Neural crest cell (in vitro differentiated cells): ENCODE results near the gene FOXC2. TPM values are rescaled to one million over a fixed set of nuclear protein-coding genes. Genes with fewer than 3 reads are reported as not detected.

Experiments used
- DNase-seq: peaks from one replicate; pipeline ENCODE4 v3.0.0; 2021; ENCODE audit warnings: low read depth, mixed read lengths, low spot score
- H3K27ac Mint-ChIP-seq: one replicate; pipeline ENCODE4 v1.8.0; 2021; ENCODE audit warnings: mild to moderate bottlenecking, mixed read lengths; ENCODE audit not compliant: unreplicated experiment
- H3K27me3 Mint-ChIP-seq: 2 replicates; pipeline ENCODE4 v1.8.0; 2021; ENCODE audit warnings: low read depth, mild to moderate bottlenecking, mixed read lengths
- H3K36me3 Mint-ChIP-seq: 2 replicates; pipeline ENCODE4 v1.8.0; 2021; ENCODE audit warnings: low read depth, mild to moderate bottlenecking, mixed read lengths
- H3K4me1 Mint-ChIP-seq: 2 replicates; pipeline ENCODE4 v1.8.0; 2021; ENCODE audit warnings: mixed read lengths
- H3K4me3 Mint-ChIP-seq: one replicate; pipeline ENCODE4 v1.8.0; 2021; ENCODE audit warnings: mild to moderate bottlenecking, mixed read lengths
- H3K9me3 Mint-ChIP-seq: 2 replicates; pipeline ENCODE4 v1.8.0; 2021; ENCODE audit warnings: mixed read lengths
- total RNA-seq: library from RNA; stranded (reverse); gene quantifications from 2 replicates; pipeline ENCODE4 v1.2.1, GENCODE V29; 2021
- TF ChIP-seq, protein P1 (sequence below): fragments of 200-600 bp; sonication (generic); conservative IDR thresholded peaks from 2 replicates; pipeline ENCODE4 v1.5.0; 2021; ENCODE audit warnings: antibody characterized with exemption, mild to moderate bottlenecking

The FOXC2 gene
- total RNA-seq, 1 donor from 2014 or later, result not detected

DNA sequence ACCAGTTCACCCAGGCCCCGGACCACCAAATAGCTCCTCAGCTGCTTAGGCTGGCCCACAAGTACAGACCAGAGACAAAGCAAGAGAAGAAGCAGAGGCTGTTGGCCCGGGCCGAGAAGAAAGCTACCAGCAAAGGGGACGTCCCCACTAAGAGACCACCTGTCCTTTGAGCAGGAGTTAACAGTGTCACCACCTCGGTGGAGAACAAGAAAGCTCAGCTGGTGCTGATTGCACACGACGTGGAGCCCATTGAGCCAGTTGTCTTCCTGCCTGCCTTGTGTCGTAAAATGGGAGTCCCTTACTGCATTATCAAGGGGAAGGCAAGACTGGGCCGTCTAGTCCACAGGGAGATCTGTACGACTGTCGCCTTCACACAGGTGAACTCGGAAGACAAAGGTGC lies 40.9 kb upstream of the FOXC2 start:
- no peak overlapping the region for H3K27ac Mint-ChIP-seq
- H3K4me1 Mint-ChIP-seq, result no peaks in the 10 kb centered on the region
- peaks cover 37% of the 10 kb centered on the region for H3K27me3 Mint-ChIP-seq
- DNase-seq, result no peak
- H3K9me3 Mint-ChIP-seq, result no peaks in the 10 kb centered on the region
- no peak overlapping the region for H3K4me3 Mint-ChIP-seq
- no peaks in the 10 kb centered on the region for H3K36me3 Mint-ChIP-seq
- TF ChIP-seq, protein P1, sequence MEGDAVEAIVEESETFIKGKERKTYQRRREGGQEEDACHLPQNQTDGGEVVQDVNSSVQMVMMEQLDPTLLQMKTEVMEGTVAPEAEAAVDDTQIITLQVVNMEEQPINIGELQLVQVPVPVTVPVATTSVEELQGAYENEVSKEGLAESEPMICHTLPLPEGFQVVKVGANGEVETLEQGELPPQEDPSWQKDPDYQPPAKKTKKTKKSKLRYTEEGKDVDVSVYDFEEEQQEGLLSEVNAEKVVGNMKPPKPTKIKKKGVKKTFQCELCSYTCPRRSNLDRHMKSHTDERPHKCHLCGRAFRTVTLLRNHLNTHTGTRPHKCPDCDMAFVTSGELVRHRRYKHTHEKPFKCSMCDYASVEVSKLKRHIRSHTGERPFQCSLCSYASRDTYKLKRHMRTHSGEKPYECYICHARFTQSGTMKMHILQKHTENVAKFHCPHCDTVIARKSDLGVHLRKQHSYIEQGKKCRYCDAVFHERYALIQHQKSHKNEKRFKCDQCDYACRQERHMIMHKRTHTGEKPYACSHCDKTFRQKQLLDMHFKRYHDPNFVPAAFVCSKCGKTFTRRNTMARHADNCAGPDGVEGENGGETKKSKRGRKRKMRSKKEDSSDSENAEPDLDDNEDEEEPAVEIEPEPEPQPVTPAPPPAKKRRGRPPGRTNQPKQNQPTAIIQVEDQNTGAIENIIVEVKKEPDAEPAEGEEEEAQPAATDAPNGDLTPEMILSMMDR, result no peak

DNA sequence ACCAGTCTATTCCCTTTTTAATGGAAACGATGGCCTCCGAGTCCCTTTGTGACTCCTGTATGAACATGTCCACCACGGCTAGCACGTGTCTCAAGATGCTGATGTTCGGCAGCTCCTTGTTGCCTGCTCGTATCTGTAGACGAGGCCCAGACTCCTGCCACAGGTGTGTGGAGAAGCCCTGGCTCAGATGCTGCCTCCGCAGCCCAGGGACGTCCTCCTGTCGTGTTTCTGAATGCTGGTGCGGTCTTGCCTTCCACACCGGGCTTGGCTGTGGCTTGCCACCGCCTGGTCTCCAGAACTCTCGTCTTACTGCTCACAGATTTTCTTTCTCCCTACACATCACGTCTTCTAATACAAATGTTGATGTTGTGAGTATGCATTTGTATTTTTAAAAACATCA lies 39.3 kb upstream of the FOXC2 start:
- Mint-ChIP-seq H3K4me3 (no peak overlapping the region), H3K4me1 (no peaks in the 10 kb centered on the region), H3K27ac (no peak overlapping the region), H3K9me3 (no peaks in the 10 kb centered on the region), H3K36me3 (no peaks in the 10 kb centered on the region), H3K27me3 (peaks cover 23% of the 10 kb centered on the region)
- TF ChIP-seq, protein P1, result no peak
- DNase-seq, result no peak

DNA sequence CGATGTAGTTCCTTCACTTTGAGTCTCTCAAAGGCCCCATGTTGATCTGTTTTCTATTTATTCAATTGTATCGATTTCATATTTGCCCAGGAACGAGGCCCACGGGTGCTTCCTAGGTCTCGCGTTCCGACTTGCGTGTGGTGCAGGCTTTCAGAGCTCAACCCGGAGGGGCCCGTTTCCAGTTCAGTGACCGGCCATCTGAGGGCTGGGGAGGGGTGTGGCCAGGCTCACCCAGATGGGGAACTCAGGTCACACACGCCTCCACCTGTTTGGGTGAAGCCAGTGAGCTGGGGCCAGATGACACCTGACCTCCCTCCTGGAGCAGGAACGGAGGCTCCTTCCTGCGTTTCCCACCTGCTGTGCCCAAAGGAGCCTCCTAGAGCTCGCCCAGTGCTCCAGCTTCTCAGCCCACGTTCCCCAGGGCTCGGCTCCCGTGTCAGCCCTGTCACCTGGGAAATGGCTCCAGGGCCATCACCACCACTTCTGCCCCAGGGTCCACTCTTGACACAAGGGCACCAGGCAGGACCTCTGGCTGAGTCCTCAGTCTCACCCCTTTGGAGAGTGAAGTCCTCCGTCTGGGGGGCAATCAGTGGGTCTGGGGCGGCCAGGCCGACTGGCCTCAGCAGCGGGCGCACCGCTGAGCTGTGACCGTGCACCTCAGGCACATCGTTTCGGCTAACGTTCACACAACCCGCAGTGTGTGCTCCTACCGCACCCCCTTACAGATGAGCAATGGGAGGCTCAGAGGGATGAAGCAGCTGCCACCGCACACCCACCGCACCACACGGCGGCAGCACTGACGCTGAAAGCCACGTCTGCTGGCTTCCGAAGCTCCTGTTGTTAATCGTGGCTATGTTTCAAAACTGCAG lies 38.3 kb upstream of the FOXC2 start:
- DNase-seq, result no peak
- Mint-ChIP-seq H3K27me3 (peaks cover 16% of the 10 kb centered on the region), H3K4me3 (no peak overlapping the region), H3K9me3 (no peaks in the 10 kb centered on the region), H3K36me3 (no peaks in the 10 kb centered on the region), H3K27ac (no peak overlapping the region), H3K4me1 (no peaks in the 10 kb centered on the region)
- TF ChIP-seq, protein P1, result no peak

DNA sequence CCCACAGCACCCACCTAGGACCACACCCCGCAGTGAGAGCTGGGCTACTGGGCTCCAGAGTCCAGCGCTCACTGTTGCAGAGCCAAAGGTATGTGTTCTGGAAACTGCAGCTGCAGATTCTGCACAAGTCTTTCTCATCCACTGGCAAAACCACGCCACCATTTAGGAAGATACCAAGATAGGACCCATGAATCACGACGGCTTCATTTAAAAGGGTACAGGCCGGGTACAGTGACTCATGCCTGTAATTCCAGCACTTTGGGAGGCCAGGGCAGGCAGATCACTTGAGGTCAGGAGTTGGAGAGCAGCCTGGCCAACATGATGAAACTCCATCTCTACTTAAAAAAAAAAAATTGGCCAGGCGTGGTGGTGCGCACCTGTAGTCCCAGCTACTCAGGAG lies 37.5 kb upstream of the FOXC2 start:
- H3K36me3 Mint-ChIP-seq, result no peaks in the 10 kb centered on the region
- no peaks in the 10 kb centered on the region for H3K4me1 Mint-ChIP-seq
- DNase-seq, result no peak
- H3K4me3 Mint-ChIP-seq, result no peak overlapping the region
- no peaks in the 10 kb centered on the region for H3K9me3 Mint-ChIP-seq
- no peak overlapping the region for H3K27ac Mint-ChIP-seq
- peaks cover 11% of the 10 kb centered on the region for H3K27me3 Mint-ChIP-seq
- TF ChIP-seq, protein P1, result no peak

DNA sequence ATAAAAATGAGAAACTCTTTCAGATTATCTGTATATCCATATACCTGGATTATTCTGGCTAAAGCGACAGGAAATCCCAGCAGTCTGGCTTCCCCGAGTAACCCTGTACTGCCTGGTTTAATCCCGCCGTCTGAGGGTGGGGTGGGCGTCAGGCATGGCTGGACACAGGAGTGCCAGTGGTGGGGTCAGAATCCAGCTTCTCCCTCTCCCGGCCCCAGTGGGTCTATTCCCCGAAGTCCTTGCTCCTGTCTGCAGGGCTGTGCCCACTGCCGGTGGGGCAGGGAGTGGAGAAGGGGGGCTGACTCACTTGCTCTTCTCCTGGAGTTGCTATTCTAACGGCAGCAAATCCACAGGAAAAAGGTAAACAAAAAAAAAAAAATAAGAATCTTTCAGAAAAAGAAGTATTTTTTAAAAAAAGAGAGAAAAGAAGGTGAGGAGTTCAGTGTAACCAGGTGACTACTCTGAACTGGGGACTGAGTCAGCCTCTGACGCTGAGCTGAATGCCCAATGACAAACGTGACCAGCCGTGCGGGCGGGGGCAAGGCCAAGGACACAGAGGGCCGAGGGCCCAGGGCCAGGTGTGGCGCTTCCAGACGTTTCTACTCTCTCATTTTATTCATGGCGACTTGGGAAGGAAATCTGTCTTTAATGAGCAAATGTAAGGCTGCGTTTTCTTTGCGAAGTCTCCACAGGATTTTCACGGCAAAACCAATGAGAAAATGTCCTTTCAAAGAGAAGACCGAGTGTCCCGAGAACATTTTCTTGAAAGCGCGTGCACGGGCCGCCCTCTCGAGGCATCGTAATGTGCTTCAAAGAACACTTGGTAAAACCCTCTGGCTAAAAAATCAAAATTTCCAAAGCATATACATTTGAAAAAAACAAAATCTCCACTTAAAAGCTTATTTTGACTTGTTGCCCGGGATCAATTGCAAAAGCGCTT lies 36.1 kb upstream of the FOXC2 start:
- TF ChIP-seq, protein P1, result no peak
- no peaks in the 10 kb centered on the region for H3K36me3 Mint-ChIP-seq
- no peak for DNase-seq
- no peak overlapping the region for H3K27ac Mint-ChIP-seq
- H3K27me3 Mint-ChIP-seq, result peaks cover 11% of the 10 kb centered on the region
- no peaks in the 10 kb centered on the region for H3K9me3 Mint-ChIP-seq
- H3K4me1 Mint-ChIP-seq, result no peaks in the 10 kb centered on the region
- no peak overlapping the region for H3K4me3 Mint-ChIP-seq
